HepG2 (cell line): Measurements from ENCODE around the gene AADACL4. TPM values are rescaled to one million over a fixed set of nuclear protein-coding genes. Genes with fewer than 3 reads are reported as not detected.
A peak's percentile ranks its signal among the peaks of the same experiment; 100 is the strongest.

Experiments used
- ARNT ChIP-seq: fragments of 450-650 bp; IDR thresholded peaks from 2 replicates; pipeline ENCODE4 v1.6.1; 2017
- CHD4 ChIP-seq: fragments of 200-600 bp; sonication (generic); IDR thresholded peaks from 2 replicates; pipeline ENCODE4 v1.7.0; 2017; ENCODE audit warnings: mild to moderate bottlenecking, low read length, borderline replicate concordance
- MLX ChIP-seq: IDR thresholded peaks from 2 replicates; pipeline ENCODE4 v1.6.1; 2016
- PPARG ChIP-seq: conservative IDR thresholded peaks from 2 replicates; pipeline ENCODE4 v1.6.1; 2016; ENCODE audit warnings: missing biosample characterization, missing genetic modification reagents
- RAD51 ChIP-seq: fragments of 450-650 bp; IDR thresholded peaks from 2 replicates; pipeline ENCODE4 v1.6.1; 2016; ENCODE audit warnings: borderline replicate concordance
- RFX3 ChIP-seq: IDR thresholded peaks from 2 replicates; pipeline ENCODE4 v1.6.1; 2016; ENCODE audit warnings: missing biosample characterization, missing genetic modification reagents
- STAG1 ChIP-seq: sonication (generic); formaldehyde crosslinking; IDR thresholded peaks from 2 replicates; pipeline ENCODE4 v1.4.0; 2020; ENCODE audit warnings: missing genetic modification reagents
- TOE1 ChIP-seq: sonication (generic); formaldehyde crosslinking; IDR thresholded peaks from 2 replicates; pipeline ENCODE4 v1.4.0; 2020; ENCODE audit warnings: mild to moderate bottlenecking, missing genetic modification reagents
- ZMAT3 ChIP-seq: sonication (generic); formaldehyde crosslinking; conservative IDR thresholded peaks from 2 replicates; pipeline ENCODE4 v1.7.0; 2021; ENCODE audit warnings: missing genetic modification reagents
- ZNF101 ChIP-seq: sonication (generic); formaldehyde crosslinking; IDR thresholded peaks from 2 replicates; pipeline ENCODE4 v1.4.0; 2020; ENCODE audit warnings: mild to moderate bottlenecking, low read depth, missing genetic modification reagents, borderline replicate concordance
- ZNF607 ChIP-seq: sonication (generic); formaldehyde crosslinking; IDR thresholded peaks from 2 replicates; pipeline ENCODE4 v1.5.1; 2020; ENCODE audit warnings: missing genetic modification reagents, mild to moderate bottlenecking, borderline replicate concordance
- ZNF652 ChIP-seq: IDR thresholded peaks from 2 replicates; pipeline ENCODE4 v1.6.1; 2016; ENCODE audit warnings: low read depth, borderline replicate concordance
- ZNF691 ChIP-seq: sonication (generic); formaldehyde crosslinking; IDR thresholded peaks from 2 replicates; pipeline ENCODE4 v1.4.0; 2020; ENCODE audit warnings: missing genetic modification reagents, low read depth, mild to moderate bottlenecking, borderline replicate concordance
- polyA plus RNA-seq, 8 experiments: library from polyadenylated mRNA; depleted of rRNA in 3 of 8; stranded (reverse) in 7 of 8; unstranded in 1 of 8; fragments of >200 nt; fragmentation: Illumina TruSeq in 4 of 8; extraction: Trizol in 4 of 8; gene quantifications; 2 replicates each; pipeline versions ENCODE4 v1.2.1 to v1.2.3, GENCODE V29; 2011 to 2016; ENCODE audit warnings: low read depth in 4 of 8, missing spikeins in 1 of 8, mixed read lengths in 1 of 8; ENCODE audit not compliant: insufficient read depth in 1 of 8
- total RNA-seq, 5 experiments: library from RNA; depleted of rRNA; stranded (reverse); fragments of >200 nt; fragmentation: Illumina TruSeq; extraction: Trizol; gene quantifications; 2 replicates each; pipeline ENCODE4 v1.2.3, GENCODE V29; 2016; ENCODE audit warnings: low read depth in 1 of 5
- TF ChIP-seq, protein P1 (sequence below): sonication (generic); formaldehyde crosslinking; conservative IDR thresholded peaks from 2 replicates; pipeline ENCODE4 v1.8.0; 2022; ENCODE audit warnings: mild to moderate bottlenecking, moderate library complexity, missing genetic modification reagents
- TF ChIP-seq, protein P2 (sequence below), 2 experiments: sonication (generic) in 1 of 2; formaldehyde crosslinking in 1 of 2; IDR thresholded peaks; 2 replicates each; pipeline versions ENCODE4 v1.4.0 to v1.6.1; 2018 to 2020; ENCODE audit warnings: missing genetic modification reagents in 2 of 2, borderline replicate concordance in 1 of 2, low read depth in 1 of 2, mild to moderate bottlenecking in 1 of 2, missing biosample characterization in 1 of 2
- TF ChIP-seq, protein P3 (sequence below): sonication (generic); formaldehyde crosslinking; IDR thresholded peaks from 2 replicates; pipeline ENCODE4 v1.8.1; 2022; ENCODE audit warnings: low read depth, mild to moderate bottlenecking, missing genetic modification reagents
- TF ChIP-seq, protein P4 (sequence below): sonication (generic); formaldehyde crosslinking; IDR thresholded peaks from 2 replicates; pipeline ENCODE4 v1.4.0; 2020; ENCODE audit warnings: missing genetic modification reagents, mild to moderate bottlenecking, borderline replicate concordance

AADACL4 gene
- total and polyA plus RNA-seq, 2 of the 13 experiments (the other 11 are each of a cell fraction or from before 2014, with no cell fraction given) = not detected

- TF ChIP-seq, protein P1, sequence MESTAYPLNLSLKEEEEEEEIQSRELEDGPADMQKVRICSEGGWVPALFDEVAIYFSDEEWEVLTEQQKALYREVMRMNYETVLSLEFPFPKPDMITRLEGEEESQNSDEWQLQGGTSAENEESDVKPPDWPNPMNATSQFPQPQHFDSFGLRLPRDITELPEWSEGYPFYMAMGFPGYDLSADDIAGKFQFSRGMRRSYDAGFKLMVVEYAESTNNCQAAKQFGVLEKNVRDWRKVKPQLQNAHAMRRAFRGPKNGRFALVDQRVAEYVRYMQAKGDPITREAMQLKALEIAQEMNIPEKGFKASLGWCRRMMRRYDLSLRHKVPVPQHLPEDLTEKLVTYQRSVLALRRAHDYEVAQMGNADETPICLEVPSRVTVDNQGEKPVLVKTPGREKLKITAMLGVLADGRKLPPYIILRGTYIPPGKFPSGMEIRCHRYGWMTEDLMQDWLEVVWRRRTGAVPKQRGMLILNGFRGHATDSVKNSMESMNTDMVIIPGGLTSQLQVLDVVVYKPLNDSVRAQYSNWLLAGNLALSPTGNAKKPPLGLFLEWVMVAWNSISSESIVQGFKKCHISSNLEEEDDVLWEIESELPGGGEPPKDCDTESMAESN (CRISPR knock-in tag) = peak; percentile 91; the same call in 1 of the 2 replicates
- TF ChIP-seq TOE1 (CRISPR knock-in tag) (no peak), RFX3 (CRISPR knock-in tag) (peak; percentile 98), ZNF607 (CRISPR knock-in tag) (no peak), MLX (CRISPR knock-in tag) (no peak), ZNF652 (CRISPR knock-in tag) (no peak), CHD4 (no peak), ZNF691 (CRISPR knock-in tag) (no peak), ZMAT3 (CRISPR knock-in tag) (no peak), PPARG (CRISPR knock-in tag) (0 out of 2 replicates have a peak, but pooled peaks have one; percentile 22), ZNF101 (CRISPR knock-in tag) (no peak), ARNT (no peak), STAG1 (CRISPR knock-in tag) (peak; percentile 99), RAD51 (no peak)
- TF ChIP-seq, protein P2, sequence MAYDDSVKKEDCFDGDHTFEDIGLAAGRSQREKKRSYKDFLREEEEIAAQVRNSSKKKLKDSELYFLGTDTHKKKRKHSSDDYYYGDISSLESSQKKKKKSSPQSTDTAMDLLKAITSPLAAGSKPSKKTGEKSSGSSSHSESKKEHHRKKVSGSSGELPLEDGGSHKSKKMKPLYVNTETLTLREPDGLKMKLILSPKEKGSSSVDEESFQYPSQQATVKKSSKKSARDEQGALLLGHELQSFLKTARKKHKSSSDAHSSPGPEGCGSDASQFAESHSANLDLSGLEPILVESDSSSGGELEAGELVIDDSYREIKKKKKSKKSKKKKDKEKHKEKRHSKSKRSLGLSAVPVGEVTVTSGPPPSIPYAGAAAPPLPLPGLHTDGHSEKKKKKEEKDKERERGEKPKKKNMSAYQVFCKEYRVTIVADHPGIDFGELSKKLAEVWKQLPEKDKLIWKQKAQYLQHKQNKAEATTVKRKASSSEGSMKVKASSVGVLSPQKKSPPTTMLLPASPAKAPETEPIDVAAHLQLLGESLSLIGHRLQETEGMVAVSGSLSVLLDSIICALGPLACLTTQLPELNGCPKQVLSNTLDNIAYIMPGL (CRISPR knock-in tag; IDR thresholded peaks at IDR 0.05; ENCODE audit: borderline replicate concordance in 1 of 2, low read depth in 1 of 2) = no peak
- TF ChIP-seq, protein P3, sequence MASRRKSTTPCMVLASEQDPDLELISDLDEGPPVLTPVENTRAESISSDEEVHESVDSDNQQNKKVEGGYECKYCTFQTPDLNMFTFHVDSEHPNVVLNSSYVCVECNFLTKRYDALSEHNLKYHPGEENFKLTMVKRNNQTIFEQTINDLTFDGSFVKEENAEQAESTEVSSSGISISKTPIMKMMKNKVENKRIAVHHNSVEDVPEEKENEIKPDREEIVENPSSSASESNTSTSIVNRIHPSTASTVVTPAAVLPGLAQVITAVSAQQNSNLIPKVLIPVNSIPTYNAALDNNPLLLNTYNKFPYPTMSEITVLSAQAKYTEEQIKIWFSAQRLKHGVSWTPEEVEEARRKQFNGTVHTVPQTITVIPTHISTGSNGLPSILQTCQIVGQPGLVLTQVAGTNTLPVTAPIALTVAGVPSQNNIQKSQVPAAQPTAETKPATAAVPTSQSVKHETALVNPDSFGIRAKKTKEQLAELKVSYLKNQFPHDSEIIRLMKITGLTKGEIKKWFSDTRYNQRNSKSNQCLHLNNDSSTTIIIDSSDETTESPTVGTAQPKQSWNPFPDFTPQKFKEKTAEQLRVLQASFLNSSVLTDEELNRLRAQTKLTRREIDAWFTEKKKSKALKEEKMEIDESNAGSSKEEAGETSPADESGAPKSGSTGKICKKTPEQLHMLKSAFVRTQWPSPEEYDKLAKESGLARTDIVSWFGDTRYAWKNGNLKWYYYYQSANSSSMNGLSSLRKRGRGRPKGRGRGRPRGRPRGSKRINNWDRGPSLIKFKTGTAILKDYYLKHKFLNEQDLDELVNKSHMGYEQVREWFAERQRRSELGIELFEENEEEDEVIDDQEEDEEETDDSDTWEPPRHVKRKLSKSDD (CRISPR knock-in tag) = no peak
- TF ChIP-seq, protein P4, sequence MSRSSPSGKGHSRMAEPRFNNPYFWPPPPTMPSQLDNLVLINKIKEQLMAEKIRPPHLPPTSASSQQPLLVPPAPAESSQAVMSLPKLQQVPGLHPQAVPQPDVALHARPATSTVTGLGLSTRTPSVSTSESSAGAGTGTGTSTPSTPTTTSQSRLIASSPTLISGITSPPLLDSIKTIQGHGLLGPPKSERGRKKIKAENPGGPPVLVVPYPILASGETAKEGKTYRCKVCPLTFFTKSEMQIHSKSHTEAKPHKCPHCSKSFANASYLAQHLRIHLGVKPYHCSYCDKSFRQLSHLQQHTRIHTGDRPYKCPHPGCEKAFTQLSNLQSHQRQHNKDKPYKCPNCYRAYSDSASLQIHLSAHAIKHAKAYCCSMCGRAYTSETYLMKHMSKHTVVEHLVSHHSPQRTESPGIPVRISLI (CRISPR knock-in tag) = no peak
Observed at GRCh38 chr1:12658531-12659453, 14.9 kb downstream of the AADACL4 start (continued).
